ENCODE measurements around the gene SLC2A1.

GRCh38 chr1:42922687-42923366 lies 35.8 kb downstream of the SLC2A1 start:
- TF ChIP-seq POLR2A (IDR thresholded peaks at IDR 0.05; ENCODE audit: low read length) (no peak), GATA1 (IDR thresholded peaks at IDR 0.05; ENCODE audit: low read depth, low read length) (no peak)

Data from erythroblast (primary cell).